Neutrophil (primary cell): ENCODE results near the gene TPO.

ENCODE experiments used
- H3K27ac ChIP-seq: fragments of 200-600 bp; sonication (generic); 2 replicates; pipeline ENCODE4 v1.5.1; 2016; ENCODE audit warnings: mild to moderate bottlenecking, moderate library complexity
- H3K27me3 ChIP-seq: fragments of 200-600 bp; sonication (generic); 2 replicates; pipeline ENCODE4 v1.6.0; 2016; ENCODE audit warnings: mild to moderate bottlenecking
- H3K36me3 ChIP-seq: fragments of 200-600 bp; sonication (generic); 2 replicates; pipeline ENCODE4 v1.5.1; 2017
- H3K4me1 ChIP-seq, 2 experiments: fragments of 200-600 bp in 1 of 2; sonication (generic) in 1 of 2; 1 replicate in 1 of 2; 2 replicates in 1 of 2; pipeline versions ENCODE4 v1.5.1 to v1.6.1; 2013 to 2016; ENCODE audit warnings: low read depth in 1 of 2, low read length in 1 of 2, mild to moderate bottlenecking in 1 of 2, moderate library complexity in 1 of 2; ENCODE audit not compliant: control insufficient read depth in 1 of 2, insufficient read depth in 1 of 2
- H3K4me3 ChIP-seq, 2 experiments: fragments of 200-600 bp in 1 of 2; sonication (generic) in 1 of 2; 1 replicate in 1 of 2; 2 replicates in 1 of 2; pipeline ENCODE4 v1.5.1; 2013 to 2016; ENCODE audit warnings: low read depth in 1 of 2, low read length in 1 of 2, mild to moderate bottlenecking in 1 of 2, moderate library complexity in 1 of 2
- H3K9me3 ChIP-seq: fragments of 200-600 bp; sonication (generic); 2 replicates; pipeline ENCODE4 v1.5.1; 2016
- TF ChIP-seq, protein P1 (sequence below): fragments of 200-600 bp; sonication (generic); IDR thresholded peaks from 2 replicates; pipeline ENCODE4 v1.5.1; 2016; ENCODE audit warnings: antibody characterized with exemption

Gene TPO

DNA sequence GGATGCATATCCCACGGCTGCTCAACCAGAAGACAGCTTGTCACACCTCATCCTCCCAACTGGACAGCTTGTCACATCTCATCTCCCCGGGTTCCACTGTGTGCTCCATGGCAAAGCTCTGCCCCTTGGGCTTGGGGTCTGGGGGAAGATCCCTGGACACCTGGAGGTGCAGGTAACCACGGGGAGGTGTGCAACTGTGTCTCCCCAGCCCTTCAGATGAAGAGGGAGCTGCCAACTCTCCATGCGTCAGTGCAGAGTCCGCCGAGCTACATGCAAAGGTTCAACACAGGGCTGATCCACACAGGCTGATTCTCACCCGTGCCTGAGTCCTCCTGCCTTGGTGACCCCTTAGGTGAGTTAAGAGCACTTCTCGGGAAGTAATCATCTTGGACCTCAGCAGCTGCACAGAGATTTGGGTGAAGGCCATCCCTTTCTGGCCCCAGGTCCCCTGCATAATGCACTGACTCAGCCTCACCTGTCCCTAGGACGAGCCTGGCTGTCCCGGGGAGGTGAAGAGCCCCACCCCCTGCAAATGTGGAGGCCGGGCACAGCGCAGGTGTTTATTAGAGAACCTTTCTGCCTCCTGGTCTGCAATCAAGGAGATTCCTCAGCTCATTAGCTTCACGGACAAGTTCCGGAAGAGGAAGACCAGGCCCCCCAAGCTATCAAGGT, 173.1 kb downstream of the TPO start:
- Histone ChIP-seq H3K4me1 (no peaks in the 10 kb centered on the region), H3K27ac (no peak overlapping the region), H3K36me3 (no peaks in the 10 kb centered on the region), H3K9me3 (no peaks in the 10 kb centered on the region), H3K27me3 (peaks cover 7% of the 10 kb centered on the region), H3K4me3 (no peak overlapping the region)
- TF ChIP-seq, protein P1, sequence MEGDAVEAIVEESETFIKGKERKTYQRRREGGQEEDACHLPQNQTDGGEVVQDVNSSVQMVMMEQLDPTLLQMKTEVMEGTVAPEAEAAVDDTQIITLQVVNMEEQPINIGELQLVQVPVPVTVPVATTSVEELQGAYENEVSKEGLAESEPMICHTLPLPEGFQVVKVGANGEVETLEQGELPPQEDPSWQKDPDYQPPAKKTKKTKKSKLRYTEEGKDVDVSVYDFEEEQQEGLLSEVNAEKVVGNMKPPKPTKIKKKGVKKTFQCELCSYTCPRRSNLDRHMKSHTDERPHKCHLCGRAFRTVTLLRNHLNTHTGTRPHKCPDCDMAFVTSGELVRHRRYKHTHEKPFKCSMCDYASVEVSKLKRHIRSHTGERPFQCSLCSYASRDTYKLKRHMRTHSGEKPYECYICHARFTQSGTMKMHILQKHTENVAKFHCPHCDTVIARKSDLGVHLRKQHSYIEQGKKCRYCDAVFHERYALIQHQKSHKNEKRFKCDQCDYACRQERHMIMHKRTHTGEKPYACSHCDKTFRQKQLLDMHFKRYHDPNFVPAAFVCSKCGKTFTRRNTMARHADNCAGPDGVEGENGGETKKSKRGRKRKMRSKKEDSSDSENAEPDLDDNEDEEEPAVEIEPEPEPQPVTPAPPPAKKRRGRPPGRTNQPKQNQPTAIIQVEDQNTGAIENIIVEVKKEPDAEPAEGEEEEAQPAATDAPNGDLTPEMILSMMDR: no peak

DNA sequence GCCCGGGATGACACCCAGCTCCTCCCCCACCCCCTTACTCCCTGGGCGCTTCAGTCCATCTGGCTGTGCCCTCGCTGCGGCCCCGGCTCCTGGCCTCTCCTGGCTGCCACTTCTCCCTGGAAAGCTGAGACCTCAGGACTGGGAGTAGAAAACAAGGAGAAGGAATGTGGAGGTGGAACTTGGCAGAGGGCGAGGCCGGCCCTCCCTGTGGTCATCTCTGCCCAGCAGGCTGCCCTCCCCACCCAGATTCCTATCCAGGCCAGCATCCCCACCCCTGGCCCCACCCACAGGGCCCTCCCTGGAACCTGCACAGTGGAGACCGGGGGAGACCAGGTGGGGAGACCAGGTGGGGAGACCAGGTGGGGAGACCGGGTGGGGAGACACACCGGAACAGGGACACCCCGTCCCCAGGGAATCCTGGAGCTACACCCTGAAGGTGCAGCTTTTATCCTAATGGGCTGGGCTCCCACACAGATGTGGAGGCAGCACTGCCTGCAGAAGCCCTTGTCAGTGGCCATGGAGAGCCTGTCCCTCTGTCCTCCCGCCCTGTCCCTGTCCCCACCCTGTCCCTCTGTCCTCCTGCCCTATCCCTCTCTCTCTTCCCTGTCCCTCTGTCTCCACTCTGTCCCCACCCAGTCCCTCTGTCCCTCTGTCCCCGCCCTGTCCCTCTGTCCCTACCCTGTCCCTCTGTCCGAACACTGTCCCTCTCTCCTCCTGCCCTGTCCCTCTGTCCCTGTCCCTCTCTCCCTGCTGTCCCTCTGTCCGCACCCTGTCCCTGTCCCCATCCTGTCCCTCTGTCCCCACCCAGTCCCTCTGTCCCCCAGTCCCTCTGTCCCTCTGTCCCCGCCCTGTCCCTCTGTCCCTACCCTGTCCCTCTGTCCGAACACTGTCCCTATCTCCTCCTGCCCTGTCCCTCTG, 173.9 kb downstream of the TPO start:
- Histone ChIP-seq H3K36me3 (no peaks in the 10 kb centered on the region), H3K4me3 (no peak overlapping the region), H3K9me3 (no peaks in the 10 kb centered on the region), H3K27ac (no peak overlapping the region), H3K4me1 (no peaks in the 10 kb centered on the region), H3K27me3 (peaks cover 15% of the 10 kb centered on the region)
- TF ChIP-seq, protein P1: no peak

DNA sequence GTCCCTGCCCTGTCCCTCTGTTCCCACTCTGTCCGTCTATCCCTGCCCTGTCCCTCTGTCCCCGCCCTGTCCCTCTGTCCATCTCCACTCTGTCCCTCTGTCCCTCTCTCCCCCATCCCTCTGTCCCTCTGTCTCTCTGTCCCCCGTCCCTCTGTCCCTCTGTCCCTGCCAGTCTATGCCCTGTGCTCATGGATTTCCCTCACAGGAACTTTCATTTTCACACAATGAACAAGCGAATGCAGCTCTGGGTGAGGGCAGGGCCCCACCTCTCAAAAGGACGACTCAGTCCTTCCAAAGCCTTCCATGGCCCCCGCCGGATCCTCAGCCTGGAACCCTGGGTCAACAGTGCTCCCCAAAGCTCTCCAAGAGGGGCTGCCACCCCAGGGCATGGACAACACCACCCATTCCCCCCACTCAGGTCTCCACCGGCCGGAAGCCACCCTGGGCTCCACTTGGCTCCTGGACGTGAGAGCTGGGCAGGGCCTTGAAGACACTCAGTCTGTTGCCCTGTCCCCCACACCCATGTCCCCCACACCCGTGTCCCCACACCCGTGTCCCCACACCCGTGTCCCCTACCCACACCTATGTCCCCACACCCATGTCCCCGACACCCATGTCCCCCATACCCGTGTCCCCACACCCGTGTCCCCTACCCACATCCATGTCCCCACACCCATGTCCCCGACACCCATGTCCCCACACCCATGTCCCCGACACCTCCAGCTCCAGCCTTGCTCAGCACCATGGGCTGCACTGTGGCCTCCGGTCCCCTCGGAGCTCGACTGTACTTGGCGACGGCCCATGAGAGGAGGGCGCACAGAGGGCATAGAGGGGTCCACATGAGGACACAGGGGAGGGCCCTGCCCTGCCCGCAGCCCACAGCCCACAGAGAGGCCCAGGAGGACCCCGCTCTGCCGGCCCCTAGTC, 175.1 kb downstream of the TPO start:
- no peaks in the 10 kb centered on the region for H3K4me1 ChIP-seq
- H3K36me3 ChIP-seq: no peaks in the 10 kb centered on the region
- peaks cover 16% of the 10 kb centered on the region for H3K27me3 ChIP-seq

DNA sequence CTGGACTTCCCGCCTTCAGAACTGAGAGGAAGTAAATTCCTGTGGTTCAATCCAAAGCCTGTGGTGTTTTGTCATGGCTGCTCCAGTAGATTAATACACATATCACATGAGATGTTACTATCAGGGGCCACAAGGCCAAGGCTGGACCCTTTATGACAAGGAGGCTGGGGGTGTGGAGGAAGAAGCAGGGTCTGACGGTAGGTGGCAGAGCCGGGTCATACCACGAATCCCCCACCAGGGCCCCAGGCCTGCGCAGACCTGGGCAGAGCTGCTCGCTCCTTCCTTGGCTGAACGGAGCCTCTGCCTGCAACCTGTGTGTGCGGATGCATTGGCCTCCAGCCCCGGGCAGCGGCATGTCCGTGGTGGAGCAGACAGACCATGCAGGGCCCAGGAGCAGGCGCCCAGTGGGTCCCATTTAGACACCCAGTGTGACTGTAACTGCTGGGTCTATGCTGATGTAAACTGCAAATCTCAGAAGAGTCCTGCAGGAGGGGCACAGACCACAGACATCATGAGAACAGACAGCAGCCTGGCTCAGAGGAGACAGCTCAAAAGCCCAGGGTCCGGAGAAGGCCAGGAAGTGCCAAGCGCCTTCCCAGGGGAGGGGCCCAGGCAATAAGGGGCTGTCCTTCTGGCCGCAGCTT, 175.8 kb downstream of the TPO start:
- Histone ChIP-seq H3K9me3 (no peaks in the 10 kb centered on the region), H3K4me1 (no peaks in the 10 kb centered on the region), H3K36me3 (no peaks in the 10 kb centered on the region), H3K4me3 (no peak overlapping the region), H3K27ac (no peak overlapping the region), H3K27me3 (peaks cover 16% of the 10 kb centered on the region)
- TF ChIP-seq, protein P1: no peak

More for the DNA sequence above, 175.1 kb downstream of the TPO start:
- Histone ChIP-seq H3K4me3 (no peak overlapping the region), H3K27ac (no peak overlapping the region), H3K9me3 (no peaks in the 10 kb centered on the region)
- TF ChIP-seq, protein P1: no peak
